K562 treated with DMSO at 1 percent for 24 hours (cell line): ENCODE data around the gene TBC1D25. TPM values are rescaled to one million over a fixed set of nuclear protein-coding genes. Genes with fewer than 3 reads are reported as not detected.

Experiments
- total RNA-seq: library from RNA; unstranded; fragments of 300-600 nt; gene quantifications from 2 replicates; pipeline ENCODE4 v1.2.3, GENCODE V29; 2022; ENCODE audit warnings: low read depth; ENCODE audit not compliant: insufficient read depth

TBC1D25 gene, protein sequence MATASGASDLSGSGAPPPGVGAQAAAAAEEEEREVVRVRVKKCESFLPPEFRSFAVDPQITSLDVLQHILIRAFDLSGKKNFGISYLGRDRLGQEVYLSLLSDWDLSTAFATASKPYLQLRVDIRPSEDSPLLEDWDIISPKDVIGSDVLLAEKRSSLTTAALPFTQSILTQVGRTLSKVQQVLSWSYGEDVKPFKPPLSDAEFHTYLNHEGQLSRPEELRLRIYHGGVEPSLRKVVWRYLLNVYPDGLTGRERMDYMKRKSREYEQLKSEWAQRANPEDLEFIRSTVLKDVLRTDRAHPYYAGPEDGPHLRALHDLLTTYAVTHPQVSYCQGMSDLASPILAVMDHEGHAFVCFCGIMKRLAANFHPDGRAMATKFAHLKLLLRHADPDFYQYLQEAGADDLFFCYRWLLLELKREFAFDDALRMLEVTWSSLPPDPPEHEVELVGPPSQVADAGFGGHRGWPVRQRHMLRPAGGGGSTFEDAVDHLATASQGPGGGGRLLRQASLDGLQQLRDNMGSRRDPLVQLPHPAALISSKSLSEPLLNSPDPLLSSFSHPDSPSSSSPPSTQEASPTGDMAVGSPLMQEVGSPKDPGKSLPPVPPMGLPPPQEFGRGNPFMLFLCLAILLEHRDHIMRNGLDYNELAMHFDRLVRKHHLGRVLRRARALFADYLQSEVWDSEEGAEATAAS
- 11.5 and 12.9 TPM in 2 replicates for total RNA-seq

DNA sequence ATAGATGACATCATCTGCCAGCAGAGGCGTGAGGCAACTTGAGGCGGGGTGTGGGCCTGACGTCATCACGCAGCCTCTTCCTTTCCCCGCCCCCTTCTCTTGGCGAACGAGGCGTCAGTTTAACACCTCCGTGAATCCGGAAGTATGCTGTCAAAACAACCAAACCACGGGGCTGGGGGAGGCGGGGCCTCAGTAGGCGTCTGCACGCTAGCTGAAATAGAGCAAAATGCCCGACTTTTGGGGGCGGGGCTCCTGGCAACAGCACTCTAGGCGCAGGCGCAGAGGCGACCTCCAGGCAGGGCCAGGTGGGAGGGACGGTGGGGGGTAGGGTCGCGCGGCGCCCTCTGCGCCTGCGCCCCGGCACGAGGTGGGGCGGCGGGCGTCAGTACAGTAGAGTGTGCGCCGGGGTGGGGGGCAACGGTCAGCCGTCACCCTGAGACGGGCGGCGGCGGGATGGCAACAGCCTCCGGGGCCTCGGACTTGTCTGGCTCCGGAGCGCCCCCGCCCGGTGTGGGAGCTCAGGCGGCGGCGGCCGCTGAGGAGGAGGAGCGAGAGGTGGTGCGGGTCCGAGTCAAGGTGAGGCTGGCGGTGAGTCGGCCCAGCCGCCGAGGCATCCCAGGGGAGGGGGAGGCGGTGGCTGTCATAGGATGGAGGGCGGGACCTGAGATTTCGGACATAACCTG, at the start of gene TBC1D25:
TSS of gene TBC1D25 (plus strand) at position 370 of the 683 bp plus-strand sequence. CDS start at position 454, 84 bp downstream.

DNA sequence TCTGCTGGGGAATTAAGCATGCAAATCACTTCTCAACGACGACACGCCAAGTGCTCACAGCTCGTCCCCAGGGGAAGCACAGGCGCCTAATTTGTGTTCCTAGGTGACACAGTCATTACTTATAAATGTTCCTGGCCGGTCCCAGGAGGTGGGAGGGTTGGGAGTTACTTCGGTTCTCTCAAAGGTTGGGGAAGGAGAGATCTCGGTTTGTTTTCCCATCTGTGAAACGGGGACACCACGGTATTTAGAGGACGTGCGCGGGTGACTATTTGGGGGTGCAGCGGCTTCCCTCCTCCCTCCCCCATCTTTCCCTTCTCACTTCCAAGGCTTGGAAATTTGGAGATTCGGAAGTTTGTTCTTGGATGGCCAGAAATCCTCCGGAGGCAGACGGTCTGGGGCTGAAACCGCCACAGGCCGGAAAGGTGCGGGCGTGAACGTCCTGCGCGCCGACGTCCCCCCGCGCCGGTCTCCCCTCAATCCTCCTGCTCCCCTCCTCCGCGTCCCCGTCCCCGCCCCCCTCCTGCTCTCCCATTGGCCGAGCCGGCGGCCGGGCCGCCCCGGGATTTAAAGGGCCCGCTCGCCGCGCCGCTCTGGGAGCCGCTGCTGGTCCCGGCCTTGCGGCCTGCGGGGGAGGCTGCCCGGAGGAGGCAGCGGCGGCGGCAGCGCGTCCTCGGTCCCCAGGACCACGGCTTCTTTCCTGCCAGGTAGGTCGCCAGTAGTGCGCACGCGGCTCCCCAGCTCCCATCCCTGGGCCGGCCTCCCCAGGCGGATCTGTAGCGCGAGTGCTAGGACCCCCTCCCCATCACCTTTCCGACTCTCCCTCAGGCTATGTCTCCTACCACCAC, 30.9 kb upstream of the TBC1D25 start, which contains the start of gene PORCN:
TSS of gene PORCN (plus strand) at position 593 of the 845 bp plus-strand sequence. CDS start 829 bp downstream, outside the sequence.

DNA sequence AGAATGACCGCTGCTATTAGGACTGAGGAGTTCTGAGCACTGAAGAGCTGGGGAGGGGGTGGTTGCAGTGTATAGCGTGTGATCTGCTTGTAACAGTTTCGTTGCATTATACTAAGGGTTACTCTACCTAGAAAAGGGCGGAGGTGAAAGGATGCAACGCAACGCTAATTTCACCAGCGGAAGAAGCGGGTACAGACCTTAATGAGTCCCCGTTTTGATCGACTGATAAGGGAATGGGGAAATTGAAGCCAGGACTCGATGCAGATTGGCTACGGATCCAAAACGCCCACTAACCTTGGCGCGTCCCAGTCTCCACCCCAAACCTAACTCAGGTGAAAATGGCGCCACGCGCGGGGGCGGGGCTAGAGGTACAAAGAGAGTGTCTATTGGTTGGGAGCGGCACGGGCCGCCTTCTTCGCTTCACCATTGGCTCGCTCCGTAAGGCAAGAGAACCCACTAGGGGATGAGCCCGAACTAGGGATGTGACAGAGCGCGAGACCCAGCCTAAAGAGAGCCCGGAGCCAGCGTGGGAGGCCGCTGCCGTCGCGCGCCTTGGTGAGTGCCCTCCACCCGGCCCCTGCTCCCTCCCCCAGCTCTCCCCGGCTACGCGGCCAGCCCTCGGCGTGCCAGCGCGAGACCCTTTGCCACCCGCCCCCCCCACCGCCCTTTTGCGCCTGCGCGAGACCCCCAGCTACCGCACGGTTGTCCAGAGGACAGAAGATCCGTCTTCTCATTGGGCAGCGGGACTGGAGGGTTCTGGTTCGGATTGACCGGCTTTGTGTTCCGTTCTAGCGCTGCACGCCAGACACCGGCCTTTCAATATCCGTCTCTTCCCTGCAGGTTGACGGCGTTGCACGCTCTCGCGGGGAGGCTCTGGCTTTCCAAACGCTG, 17.9 kb upstream of the TBC1D25 start, which contains the start of gene EBP:
TSS of gene EBP (plus strand) at position 456 of the 891 bp plus-strand sequence. CDS start 1,964 bp downstream, outside the sequence.

DNA sequence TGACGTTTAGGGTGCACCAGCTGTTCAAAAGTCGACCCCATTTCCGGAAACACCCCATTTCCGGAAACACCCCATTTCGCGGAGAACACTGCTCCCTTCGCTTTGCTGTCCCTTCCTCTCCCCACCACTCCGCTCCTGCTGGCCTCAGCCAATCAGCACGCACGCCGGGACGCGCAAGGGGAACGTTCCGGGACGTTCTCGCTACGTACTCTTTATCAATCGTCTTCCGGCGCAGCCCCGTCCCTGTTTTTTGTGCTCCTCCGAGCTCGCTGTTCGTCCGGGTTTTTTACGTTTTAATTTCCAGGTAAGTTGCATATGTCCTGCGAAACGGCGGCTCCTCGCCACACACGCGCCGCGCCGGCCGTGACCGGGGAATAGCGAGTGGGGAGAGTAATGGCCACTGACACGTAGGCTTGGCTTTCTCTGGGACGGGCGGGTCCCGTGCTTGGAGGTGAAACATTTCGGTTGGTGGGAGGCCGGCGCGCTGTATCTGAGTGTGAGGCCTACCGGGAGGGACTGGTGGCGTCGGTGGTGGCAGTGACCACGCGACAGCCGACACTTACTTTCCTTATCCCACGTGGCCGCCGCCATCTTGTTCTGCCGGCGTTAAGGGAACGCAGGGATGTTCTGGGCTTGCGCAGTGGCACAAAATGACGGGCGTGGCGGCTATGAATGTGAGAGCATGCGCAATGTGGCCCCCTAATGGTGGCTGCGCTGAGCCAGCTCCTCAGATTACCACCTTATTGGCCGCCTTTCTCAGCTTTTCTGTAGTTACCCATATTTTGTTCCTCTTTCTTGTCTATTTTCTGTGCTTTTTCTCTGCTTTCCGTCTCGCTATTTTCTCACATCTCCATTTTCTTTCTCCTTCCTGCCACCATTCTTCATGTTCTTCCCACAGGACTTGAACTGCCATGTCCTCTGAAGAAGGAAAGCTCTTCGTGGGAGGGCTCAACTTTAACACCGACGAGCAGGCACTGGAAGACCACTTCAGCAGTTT, 35.1 kb downstream of the TBC1D25 start, which contains the start of gene RBM3:
TSS of gene RBM3 (plus strand) at position 215 of the 997 bp plus-strand sequence. CDS start at position 912, 697 bp downstream.

DNA sequence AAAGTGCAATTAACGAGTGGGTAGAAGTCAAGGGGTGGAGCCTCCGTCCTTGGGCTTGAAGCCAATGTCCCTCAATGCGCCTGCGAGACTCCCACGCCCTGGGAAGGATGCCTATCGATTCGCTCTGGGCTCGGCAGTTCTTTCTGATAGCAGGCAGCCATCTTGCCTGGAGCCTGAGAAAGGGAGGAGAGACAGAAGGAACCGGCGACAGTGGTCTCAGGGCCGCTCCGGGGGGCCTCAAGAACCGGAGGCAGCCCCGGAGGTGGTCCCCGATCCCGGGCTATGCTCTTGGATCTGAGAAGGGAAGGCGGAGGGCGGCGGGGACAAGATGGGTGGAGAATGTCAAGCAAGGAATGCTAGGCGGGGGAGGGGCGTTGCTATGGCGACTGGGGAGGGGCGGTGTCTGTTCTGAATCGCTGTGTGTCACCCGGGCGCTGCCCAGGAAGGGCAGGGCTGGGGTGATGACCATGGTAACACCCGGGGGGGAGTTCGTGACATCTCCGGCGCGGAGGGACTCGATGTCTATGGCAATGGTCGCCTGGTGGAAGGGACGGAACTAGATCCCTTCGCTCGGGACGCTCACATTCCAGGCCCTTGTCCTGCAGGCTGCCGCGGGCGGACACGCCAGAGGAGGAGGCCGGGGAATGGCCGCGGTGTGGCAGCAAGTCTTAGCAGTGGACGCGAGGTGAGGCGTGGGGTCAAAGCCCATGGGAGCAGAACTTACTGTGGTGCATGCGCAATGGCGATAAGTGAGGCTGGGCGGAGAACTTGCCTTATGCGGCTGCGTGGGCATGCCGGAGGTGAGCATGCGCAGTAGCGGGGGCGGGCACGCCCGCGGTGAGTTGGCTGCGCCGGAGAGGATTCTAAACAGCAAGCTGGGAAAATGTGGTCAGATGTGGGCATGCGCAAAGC, 58.1 kb downstream of the TBC1D25 start, which contains the start of gene WDR13:
TSS of gene WDR13 (plus strand) at position 140 of the 912 bp plus-strand sequence. CDS start at position 645, 505 bp downstream.

Other genes with a start within 250 kb of the TBC1D25 start
- 36.3 and 37.7 TPM in 2 replicates for gene SSX3, start 183.0 kb upstream of the TBC1D25 start, total RNA-seq
- 14.1 TPM in 1 of 2 replicates, not detected in the other for gene SSX4, start 156.2 kb upstream of the TBC1D25 start, total RNA-seq
- 9.5 and 22.0 TPM in 2 replicates for gene SSX4B, start 127.8 kb upstream of the TBC1D25 start, total RNA-seq
- gene SLC38A5, start 69.5 kb upstream of the TBC1D25 start, total RNA-seq, result 27.2 and 36.4 TPM in 2 replicates
- 45.6 and 45.9 TPM in 2 replicates for gene FTSJ1, start 63.5 kb upstream of the TBC1D25 start, total RNA-seq
- 6.7 and 11.1 TPM in 2 replicates for gene PORCN, start 30.7 kb upstream of the TBC1D25 start, total RNA-seq
- 236 and 255 TPM in 2 replicates for gene EBP, start 17.9 kb upstream of the TBC1D25 start, total RNA-seq
- gene RBM3, start 34.8 kb downstream of the TBC1D25 start, total RNA-seq, result 60.6 and 67.0 TPM in 2 replicates
- gene WDR13, start 57.8 kb downstream of the TBC1D25 start, total RNA-seq, result 93.9 and 94.4 TPM in 2 replicates
- 20.6 and 24.7 TPM in 2 replicates for gene WAS, start 144.1 kb downstream of the TBC1D25 start, total RNA-seq
- 39.3 and 40.4 TPM in 2 replicates for gene SUV39H1, start 157.0 kb downstream of the TBC1D25 start, total RNA-seq
- gene GLOD5, start 222.0 kb downstream of the TBC1D25 start, total RNA-seq, result 4.7 and 5.4 TPM in 2 replicates
- 119 and 140 TPM in 2 replicates for gene GATA1, start 246.9 kb downstream of the TBC1D25 start, total RNA-seq